Stomach (tissue), 9 donors: ENCODE results near the gene MMEL1. TPM values are rescaled to one million over a fixed set of nuclear protein-coding genes. Genes with fewer than 3 reads are reported as not detected.

Experiments
- DNase-seq, 2 donors: peaks; one replicate each; pipeline versions ENCODE4 v3.0.0 to v3.0.0-alpha.2; 2013 to 2019
- H3K27ac ChIP-seq, 5 donors: fragments of 200-600 bp in 4 of 5; sonication (generic) in 4 of 5; one replicate each; pipeline ENCODE4 v1.5.1; 2013 to 2019; ENCODE audit warnings: mild to moderate bottlenecking in 1 of 5, moderate library complexity in 1 of 5
- H3K27me3 ChIP-seq, 3 donors: fragments of 200-600 bp; sonication (generic); one replicate each; pipeline ENCODE4 v1.5.1; 2017 to 2019; ENCODE audit warnings: mixed run types in 1 of 3
- H3K36me3 ChIP-seq, 4 donors: fragments of 200-600 bp; sonication (generic); 1 replicate in 3 of 4; 2 replicates in 1 of 4; pipeline ENCODE4 v1.5.1; 2016 to 2019
- H3K4me1 ChIP-seq, 4 donors: fragments of 200-600 bp; sonication (generic); one replicate each; pipeline ENCODE4 v1.5.1; 2016 to 2019
- H3K4me3 ChIP-seq, 4 donors: fragments of 200-600 bp; sonication (generic) in 3 of 4; one replicate each; pipeline ENCODE4 v1.5.1; 2016 to 2019; ENCODE audit warnings: mild to moderate bottlenecking in 1 of 4
- H3K9me3 ChIP-seq, 4 donors: fragments of 200-600 bp; sonication (generic); one replicate each; pipeline ENCODE4 v1.5.1; 2016 to 2019
- EP300 ChIP-seq: sonication (generic); formaldehyde crosslinking; IDR thresholded peaks from one replicate; pipeline ENCODE4 v1.6.1; 2017; ENCODE audit warnings: antibody characterized with exemption
- POLR2A ChIP-seq, 4 donors: fragments of 450-650 bp; IDR thresholded peaks; one replicate each; pipeline ENCODE4 v1.6.1; 2016; ENCODE audit warnings: antibody characterized with exemption in 4 of 4, control low read depth in 2 of 4, mild to moderate bottlenecking in 1 of 4, moderate library complexity in 1 of 4
- POLR2AphosphoS5 ChIP-seq, 3 donors: sonication (generic); formaldehyde crosslinking; IDR thresholded peaks; one replicate each; pipeline ENCODE4 v1.6.1; 2016; ENCODE audit warnings: antibody characterized with exemption in 3 of 3
- WGBS, 5 donors: extraction: QIAGEN DNeasy Blood & Tissue Kit in 3 of 5; methylation state at CpG; one replicate each; pipeline versions ENCODE4 v1.1.5 to v1.1.7; 2013 to 2018; 5-methylcytosine and 5-hydroxymethylcytosine counted together
- intact Hi-C: fragments of 100-400 bp; cut with DNase I; formaldehyde crosslinking; loops from one replicate; pipeline ENCODE4 v1.15.1; 2023; ENCODE audit warnings: low total_unique reads
- polyA plus RNA-seq, 3 donors: library from polyadenylated mRNA; stranded (reverse); fragments of 200-250 nt; gene quantifications; one replicate each; pipeline ENCODE4 v1.2.3, GENCODE V29; 2013
- total RNA-seq, 5 donors: library from RNA; depleted of rRNA; stranded (reverse); fragments of >200 nt; gene quantifications; one replicate each; pipeline versions ENCODE4 v1.1.0 to v1.2.3, GENCODE V29; 2014 to 2016
- TF ChIP-seq, protein P1 (sequence below), 7 experiments: fragments of 450-650 bp in 4 of 7; fragments of 200-600 bp in 3 of 7; sonication (generic) in 3 of 7; IDR thresholded peaks; one replicate each; pipeline ENCODE4 v1.5.1; 2016 to 2019; ENCODE audit warnings: antibody characterized with exemption in 7 of 7, control low read depth in 2 of 7, mild to moderate bottlenecking in 1 of 7
- donor health status: healthy with polysubstance abuse.
- donor health status: Bipolar disorder and iron deficiency.
- donor health status: healthy.

MMEL1 gene
- total and polyA plus RNA-seq, 8 donors = 1.3 to 190 (median 23.6) TPM

DNA sequence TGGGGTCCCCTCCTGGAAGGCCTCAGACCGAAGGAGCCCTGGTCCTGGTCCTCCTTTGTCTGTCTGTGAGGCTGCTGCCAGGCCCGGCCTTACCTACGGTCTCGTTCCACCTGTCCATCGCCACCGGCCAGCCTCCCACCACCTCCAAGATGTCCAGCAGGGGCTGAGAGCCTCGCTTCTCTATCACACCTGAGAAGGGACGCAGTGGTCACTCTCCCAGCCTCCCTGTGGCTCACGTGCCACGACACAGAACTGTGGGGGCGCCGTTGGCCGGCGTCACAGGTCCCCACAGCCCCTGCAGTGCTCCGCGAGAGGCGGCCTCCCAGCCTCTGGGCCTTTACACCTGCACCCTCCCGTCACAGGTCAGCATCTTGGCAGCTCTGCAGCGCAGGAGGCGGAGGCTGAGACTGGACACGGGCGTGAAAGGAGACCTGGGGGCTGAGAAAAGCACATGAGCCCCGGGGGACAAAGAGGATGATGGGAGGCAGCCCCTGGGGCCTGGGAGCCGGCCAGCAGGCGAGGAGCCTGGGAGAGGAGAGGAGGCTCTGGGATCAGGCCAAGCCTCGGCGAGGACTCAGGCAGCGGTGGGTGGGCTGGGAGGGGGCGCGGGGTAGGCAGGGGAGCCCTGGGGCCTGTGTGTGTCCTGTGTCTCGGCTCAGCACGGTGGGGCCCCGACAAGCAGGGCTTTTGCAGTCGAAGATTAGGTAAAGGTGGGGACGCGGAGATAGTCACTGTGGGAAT is 25.8 kb downstream of the MMEL1 start:
- Histone ChIP-seq H3K9me3 (no peaks in the 10 kb centered on the region), H3K4me3 (no peak overlapping the region), H3K27ac (no peak overlapping the region), H3K36me3 (no peaks in the 10 kb centered on the region), H3K27me3 (peaks cover 0 to 71% (median 16%) of the 10 kb centered on the region in 3 donors), H3K4me1 (peaks cover 0 to 20% (median 10%) of the 10 kb centered on the region in 4 donors)
- DNase-seq = peak in 1 of 2 donors; percentile 56
- no peak for TF ChIP-seq POLR2A (IDR thresholded peaks at IDR 0.05)
- TF ChIP-seq, protein P1, sequence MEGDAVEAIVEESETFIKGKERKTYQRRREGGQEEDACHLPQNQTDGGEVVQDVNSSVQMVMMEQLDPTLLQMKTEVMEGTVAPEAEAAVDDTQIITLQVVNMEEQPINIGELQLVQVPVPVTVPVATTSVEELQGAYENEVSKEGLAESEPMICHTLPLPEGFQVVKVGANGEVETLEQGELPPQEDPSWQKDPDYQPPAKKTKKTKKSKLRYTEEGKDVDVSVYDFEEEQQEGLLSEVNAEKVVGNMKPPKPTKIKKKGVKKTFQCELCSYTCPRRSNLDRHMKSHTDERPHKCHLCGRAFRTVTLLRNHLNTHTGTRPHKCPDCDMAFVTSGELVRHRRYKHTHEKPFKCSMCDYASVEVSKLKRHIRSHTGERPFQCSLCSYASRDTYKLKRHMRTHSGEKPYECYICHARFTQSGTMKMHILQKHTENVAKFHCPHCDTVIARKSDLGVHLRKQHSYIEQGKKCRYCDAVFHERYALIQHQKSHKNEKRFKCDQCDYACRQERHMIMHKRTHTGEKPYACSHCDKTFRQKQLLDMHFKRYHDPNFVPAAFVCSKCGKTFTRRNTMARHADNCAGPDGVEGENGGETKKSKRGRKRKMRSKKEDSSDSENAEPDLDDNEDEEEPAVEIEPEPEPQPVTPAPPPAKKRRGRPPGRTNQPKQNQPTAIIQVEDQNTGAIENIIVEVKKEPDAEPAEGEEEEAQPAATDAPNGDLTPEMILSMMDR (IDR thresholded peaks at IDR 0.05) = no peak
- 73 to 81% (median 76%) methylated on average over 26 to 36 of the region's 36 CpGs for WGBS, 5 donors
- intact Hi-C loops = no loop called here

GRCh38 chr1:2606396-2606880 is 26.4 kb downstream of the MMEL1 start:
- no peak for TF ChIP-seq POLR2AphosphoS5 (IDR thresholded peaks at IDR 0.05)
- no peak for TF ChIP-seq EP300
- TF ChIP-seq POLR2A (IDR thresholded peaks at IDR 0.05) = no peak
- TF ChIP-seq, protein P1 (IDR thresholded peaks at IDR 0.05) = no peak
- peaks cover 0 to 68% (median 11%) of the 10 kb centered on the region in 3 donors for H3K27me3 ChIP-seq
- H3K4me3 ChIP-seq = no peak overlapping the region
- no peaks in the 10 kb centered on the region for H3K36me3 ChIP-seq
- intact Hi-C loops = no loop called here
- no peak overlapping the region for H3K27ac ChIP-seq
- no peak for DNase-seq
- H3K4me1 ChIP-seq = peaks cover 0 to 18% (median 9%) of the 10 kb centered on the region in 4 donors
- 84 to 90% (median 85%) methylated on average over 14 to 15 of the region's 15 CpGs for WGBS, 5 donors
- H3K9me3 ChIP-seq = no peaks in the 10 kb centered on the region

DNA sequence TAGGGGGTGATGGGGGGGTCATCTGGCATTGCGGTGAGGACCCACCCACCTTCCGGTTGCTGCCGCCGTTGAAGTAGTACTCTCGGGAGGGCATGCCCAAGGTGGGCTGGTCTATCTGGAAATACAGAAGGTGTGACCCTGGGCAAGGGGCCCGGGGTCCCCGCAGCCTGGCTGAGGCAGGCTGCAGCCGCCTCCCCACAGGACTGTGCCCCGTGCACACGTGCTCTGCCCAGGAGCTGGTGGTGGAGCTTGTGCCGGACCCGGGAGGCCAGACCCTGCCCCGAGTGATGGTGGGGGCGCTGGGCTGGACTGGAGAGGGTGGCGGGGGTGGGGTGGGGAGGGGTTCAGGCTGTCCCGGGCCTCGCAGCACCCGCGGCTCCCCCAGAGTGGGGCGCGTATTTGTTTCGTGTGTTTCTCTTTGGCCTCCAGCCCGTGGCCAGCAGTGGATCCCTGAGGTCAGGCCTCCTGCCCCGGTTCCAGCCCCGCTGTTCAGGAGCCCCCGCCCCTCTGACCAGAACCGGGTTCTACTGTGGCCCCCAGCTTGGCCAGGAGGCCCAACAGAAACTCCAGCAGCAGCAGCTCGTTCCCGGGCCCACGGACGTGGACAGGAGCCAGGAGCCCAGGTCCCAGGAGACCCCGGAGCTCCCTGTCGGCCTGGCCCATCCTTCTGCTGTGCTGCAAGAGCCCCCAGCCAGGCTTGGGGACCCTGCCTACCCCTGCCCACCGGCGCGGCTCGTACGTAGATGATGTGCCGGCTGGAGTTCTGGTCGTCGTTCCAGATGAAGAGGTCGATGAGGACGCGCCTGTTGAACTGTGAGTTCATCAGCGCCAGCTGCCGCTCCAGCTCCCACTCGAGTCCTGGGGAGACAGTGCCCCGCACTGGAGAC is 27.1 kb downstream of the MMEL1 start:
- TF ChIP-seq, protein P1 (IDR thresholded peaks at IDR 0.05) = no peak
- TF ChIP-seq POLR2AphosphoS5 (IDR thresholded peaks at IDR 0.05) = no peak
- no peak for TF ChIP-seq POLR2A (IDR thresholded peaks at IDR 0.05)
- TF ChIP-seq EP300 = no peak
- DNase-seq = no peak
- intact Hi-C loops = no loop called here

GRCh38 chr1:2604844-2605508 is 27.8 kb downstream of the MMEL1 start:
- peak in 1 of 2 donors; percentile 3 for DNase-seq
- intact Hi-C loops = no loop called here
- WGBS, 5 donors = 80 to 92% (median 84%) methylated on average over 12 to 14 of the region's 14 CpGs
- H3K4me1 ChIP-seq = peaks cover 0 to 10% (median 0%) of the 10 kb centered on the region in 4 donors
- no peaks in the 10 kb centered on the region for H3K36me3 ChIP-seq
- no peaks in the 10 kb centered on the region for H3K9me3 ChIP-seq
- TF ChIP-seq POLR2A (IDR thresholded peaks at IDR 0.05) = no peak
- TF ChIP-seq POLR2AphosphoS5 (IDR thresholded peaks at IDR 0.05) = no peak
- no peak for TF ChIP-seq EP300
- TF ChIP-seq, protein P1 (IDR thresholded peaks at IDR 0.05) = no peak
- H3K27me3 ChIP-seq = peaks cover 0 to 56% (median 4%) of the 10 kb centered on the region in 3 donors
- H3K27ac ChIP-seq = no peak overlapping the region
- no peak overlapping the region for H3K4me3 ChIP-seq

More for the DNA sequence above, 27.1 kb downstream of the MMEL1 start:
- WGBS, 5 donors = 82 to 89% (median 86%) methylated on average over 33 to 48 of the region's 48 CpGs
- Histone ChIP-seq H3K27me3 (peaks cover 0 to 61% (median 4%) of the 10 kb centered on the region in 3 donors), H3K36me3 (no peaks in the 10 kb centered on the region), H3K27ac (no peak overlapping the region), H3K4me3 (no peak overlapping the region), H3K9me3 (no peaks in the 10 kb centered on the region), H3K4me1 (peaks cover 0 to 11% (median 3%) of the 10 kb centered on the region in 4 donors)
